Transverse colon (tissue), 4 donors: ENCODE measurements around the gene TMEM37.

Experiments used
- EP300 ChIP-seq: sonication (generic); formaldehyde crosslinking; IDR thresholded peaks from one replicate; pipeline ENCODE4 v1.6.1; 2017; ENCODE audit warnings: antibody characterized with exemption, low read depth
- POLR2A ChIP-seq: fragments of 450-650 bp; IDR thresholded peaks from one replicate; pipeline ENCODE4 v1.6.1; 2016; ENCODE audit warnings: antibody characterized with exemption, mild to moderate bottlenecking, moderate library complexity
- POLR2AphosphoS5 ChIP-seq, 3 donors: sonication (generic); formaldehyde crosslinking; IDR thresholded peaks; one replicate each; pipeline ENCODE4 v1.6.1; 2016; ENCODE audit warnings: antibody characterized with exemption in 3 of 3
- TF ChIP-seq, protein P1 (sequence below), 5 experiments: fragments of 200-600 bp in 3 of 5; fragments of 450-650 bp in 2 of 5; sonication (generic) in 3 of 5; IDR thresholded peaks; 1 replicate in 2 of 5; 2 replicates in 3 of 5; pipeline ENCODE4 v1.5.1; 2016 to 2017; ENCODE audit warnings: antibody characterized with exemption in 5 of 5, inconsistent platforms in 3 of 5, mild to moderate bottlenecking in 2 of 5, moderate library complexity in 1 of 5

DNA sequence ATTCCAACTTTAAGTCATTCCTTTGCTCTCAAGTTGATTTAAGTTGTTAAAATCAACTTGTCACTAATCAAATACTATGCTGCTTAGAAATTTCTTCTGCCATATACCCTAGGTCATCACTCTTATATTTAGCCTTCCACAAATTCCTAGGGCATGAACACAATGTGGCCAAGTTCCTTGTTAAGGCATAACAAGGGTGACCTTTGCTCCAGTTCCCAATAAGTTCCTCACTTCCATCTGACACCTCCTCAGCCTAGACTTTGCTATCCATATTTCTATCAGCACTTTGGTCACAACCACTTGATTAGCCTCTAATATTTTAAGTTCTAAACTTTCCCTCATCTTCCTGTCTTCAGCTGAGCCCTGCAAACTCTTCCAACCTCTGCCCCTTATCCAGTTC lies 9.9 kb upstream of the TMEM37 start:
- TF ChIP-seq, protein P1, sequence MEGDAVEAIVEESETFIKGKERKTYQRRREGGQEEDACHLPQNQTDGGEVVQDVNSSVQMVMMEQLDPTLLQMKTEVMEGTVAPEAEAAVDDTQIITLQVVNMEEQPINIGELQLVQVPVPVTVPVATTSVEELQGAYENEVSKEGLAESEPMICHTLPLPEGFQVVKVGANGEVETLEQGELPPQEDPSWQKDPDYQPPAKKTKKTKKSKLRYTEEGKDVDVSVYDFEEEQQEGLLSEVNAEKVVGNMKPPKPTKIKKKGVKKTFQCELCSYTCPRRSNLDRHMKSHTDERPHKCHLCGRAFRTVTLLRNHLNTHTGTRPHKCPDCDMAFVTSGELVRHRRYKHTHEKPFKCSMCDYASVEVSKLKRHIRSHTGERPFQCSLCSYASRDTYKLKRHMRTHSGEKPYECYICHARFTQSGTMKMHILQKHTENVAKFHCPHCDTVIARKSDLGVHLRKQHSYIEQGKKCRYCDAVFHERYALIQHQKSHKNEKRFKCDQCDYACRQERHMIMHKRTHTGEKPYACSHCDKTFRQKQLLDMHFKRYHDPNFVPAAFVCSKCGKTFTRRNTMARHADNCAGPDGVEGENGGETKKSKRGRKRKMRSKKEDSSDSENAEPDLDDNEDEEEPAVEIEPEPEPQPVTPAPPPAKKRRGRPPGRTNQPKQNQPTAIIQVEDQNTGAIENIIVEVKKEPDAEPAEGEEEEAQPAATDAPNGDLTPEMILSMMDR (IDR thresholded peaks at IDR 0.05), result no peak
- TF ChIP-seq POLR2A (no peak), POLR2AphosphoS5 (IDR thresholded peaks at IDR 0.05) (no peak), EP300 (no peak)
